Smooth muscle cell (in vitro differentiated cells): Measurements from ENCODE around the gene GRIN2D. TPM values are rescaled to one million over a fixed set of nuclear protein-coding genes. Genes with fewer than 3 reads are reported as not detected.

Experiments used
- DNase-seq: peaks from one replicate; lab custom pipeline; 2025; ENCODE audit not compliant: unreplicated experiment; lab: John Stamatoyannopoulos, UW
- H2AFZ ChIP-seq: fragments of 200-600 bp; sonication (generic); 2 replicates; pipeline ENCODE4 v1.6.0; 2016; ENCODE audit warnings: antibody characterized with exemption, low read depth, mild to moderate bottlenecking
- H3F3A ChIP-seq: fragments of 200-600 bp; sonication (generic); 2 replicates; pipeline ENCODE4 v1.6.0; 2017; ENCODE audit warnings: antibody characterized with exemption, low read depth
- H3K27ac ChIP-seq: fragments of 200-600 bp; sonication (generic); 2 replicates; pipeline ENCODE4 v1.5.1; 2016; ENCODE audit warnings: low read depth, mild to moderate bottlenecking
- H3K27me3 ChIP-seq: fragments of 200-600 bp; sonication (generic); 2 replicates; pipeline ENCODE4 v1.6.1; 2016; ENCODE audit warnings: low read depth, mild to moderate bottlenecking
- H3K36me3 ChIP-seq: fragments of 200-600 bp; sonication (generic); 2 replicates; pipeline ENCODE4 v1.5.1; 2016; ENCODE audit warnings: low read depth
- H3K4me1 ChIP-seq: fragments of 200-600 bp; sonication (generic); 2 replicates; pipeline ENCODE4 v1.5.1; 2016; ENCODE audit warnings: low read depth
- H3K4me2 ChIP-seq: fragments of 200-600 bp; sonication (generic); 2 replicates; pipeline ENCODE4 v1.6.0; 2016; ENCODE audit warnings: mild to moderate bottlenecking
- H3K4me3 ChIP-seq: fragments of 200-600 bp; sonication (generic); 2 replicates; pipeline ENCODE4 v1.5.1; 2016; ENCODE audit warnings: mild to moderate bottlenecking
- H3K79me2 ChIP-seq: fragments of 200-600 bp; sonication (generic); 2 replicates; pipeline ENCODE4 v1.6.0; 2016; ENCODE audit warnings: low read depth, mild to moderate bottlenecking
- H3K9ac ChIP-seq: fragments of 200-600 bp; sonication (generic); 2 replicates; pipeline ENCODE4 v1.6.0; 2016; ENCODE audit warnings: low read depth
- H3K9me3 ChIP-seq: fragments of 200-600 bp; sonication (generic); replicated peaks from 2 replicates; pipeline ENCODE4 v1.5.1; 2016; ENCODE audit warnings: low read depth
- H4K20me1 ChIP-seq: fragments of 200-600 bp; sonication (generic); 2 replicates; pipeline ENCODE4 v1.6.0; 2016; ENCODE audit warnings: low read depth
- CTCF ChIP-seq: fragments of 200-600 bp; sonication (generic); IDR thresholded peaks from 2 replicates; pipeline ENCODE4 v1.5.1; 2017; ENCODE audit warnings: borderline replicate concordance, mild to moderate bottlenecking, antibody characterized with exemption; ENCODE audit not compliant: insufficient read depth, poor library complexity, severe bottlenecking
- WGBS: methylation state at CpG from one replicate; pipeline ENCODE4 v1.1.7; 2016; ENCODE audit warnings: low lambda C conversion rate; 5-methylcytosine and 5-hydroxymethylcytosine counted together
- polyA plus RNA-seq: library from polyadenylated mRNA; unstranded; fragments of >200 nt; fragmentation: Nextera tagmentation; extraction: Ambion mirVana; gene quantifications from 2 replicates; pipeline ENCODE4 v1.2.1, GENCODE V29; 2016
- total RNA-seq: library from RNA; depleted of rRNA; stranded (reverse); fragments of >200 nt; gene quantifications from 2 replicates; pipeline ENCODE4 v1.2.3, GENCODE V29; 2014

Gene GRIN2D
- total and polyA plus RNA-seq, 2 experiments from 2014 or later, result 4.0 to 10.7 TPM

GRCh38 chr19:48395499-48395898, 2.0 kb downstream of the GRIN2D start:
- Histone ChIP-seq H3K4me2 (peak overlapping the region; percentile 100), H2AFZ (no peak overlapping the region), H3K27me3 (no peaks in the 10 kb centered on the region), H3K36me3 (no peaks in the 10 kb centered on the region), H3K4me1 (peaks cover 30% of the 10 kb centered on the region), H3F3A (peaks cover 14% of the 10 kb centered on the region), H3K79me2 (peaks cover 12% of the 10 kb centered on the region), H3K9ac (no peak overlapping the region), H3K4me3 (peak overlapping the region; percentile 69), H3K27ac (no peak overlapping the region), H4K20me1 (peaks cover under 1% of the 10 kb centered on the region), H3K9me3 (no peaks in the 10 kb centered on the region)
- DNase-seq, result no peak
- 50% methylated on average over 9 of the region's 9 CpGs for WGBS
- TF ChIP-seq CTCF, result no peak

GRCh38 chr19:48396016-48396823, 2.8 kb downstream of the GRIN2D start:
- TF ChIP-seq CTCF, result no peak
- Histone ChIP-seq H2AFZ (no peak overlapping the region), H3K4me2 (peak overlapping the region; percentile 100), H3K27ac (peak overlapping the region; percentile 12), H3F3A (peaks cover 14% of the 10 kb centered on the region), H3K79me2 (peaks cover 4% of the 10 kb centered on the region), H4K20me1 (peaks cover 5% of the 10 kb centered on the region), H3K9ac (no peak overlapping the region), H3K36me3 (no peaks in the 10 kb centered on the region), H3K27me3 (no peaks in the 10 kb centered on the region), H3K4me1 (peaks cover 30% of the 10 kb centered on the region), H3K4me3 (peak overlapping the region; percentile 69), H3K9me3 (no peaks in the 10 kb centered on the region)
- WGBS, result 52% methylated on average over 21 of the region's 24 CpGs
- DNase-seq, result no peak

- TF ChIP-seq CTCF, result no peak
- DNase-seq, result no peak
- peak overlapping the region; percentile 12 for H3K27ac ChIP-seq
- no peaks in the 10 kb centered on the region for H3K9me3 ChIP-seq
- H3K4me1 ChIP-seq, result peaks cover 30% of the 10 kb centered on the region
- 67% methylated on average over 1 of the region's 2 CpGs for WGBS
- peaks cover under 1% of the 10 kb centered on the region for H3K79me2 ChIP-seq
- H4K20me1 ChIP-seq, result peaks cover 7% of the 10 kb centered on the region
- no peaks in the 10 kb centered on the region for H3K27me3 ChIP-seq
- no peak overlapping the region for H2AFZ ChIP-seq
- no peak overlapping the region for H3K4me3 ChIP-seq
- peak overlapping the region; percentile 100 for H3K4me2 ChIP-seq
- H3K36me3 ChIP-seq, result no peaks in the 10 kb centered on the region
- H3K9ac ChIP-seq, result peak overlapping the region; percentile 39
- peaks cover 14% of the 10 kb centered on the region for H3F3A ChIP-seq
Observed at GRCh38 chr19:48396824-48397176, 3.3 kb downstream of the GRIN2D start.
